OCI-LY7 (cell line): Measurements from ENCODE around the gene INSR. TPM values are rescaled to one million over a fixed set of nuclear protein-coding genes. Genes with fewer than 3 reads are reported as not detected.

ENCODE experiments used
- BruUV-seq: library from RNA; stranded (reverse); fragments of 400-500 nt; replicated peaks from 2 replicates; lab custom pipeline; 2021; lab: Mats Ljungman, UMichigan
- CTCF ChIA-PET: fragments of 300-600 bp; sonication (Branson Sonifier 250); formaldehyde crosslinking; loops from one replicate; lab custom pipeline; 2022; ENCODE audit warnings: antibody characterized with exemption; ENCODE audit not compliant: unreplicated experiment; lab: Charles Lee
- POLR2A ChIA-PET: fragments of 300-600 bp; sonication (Branson Sonifier 250); formaldehyde crosslinking; loops from one replicate; lab custom pipeline; 2022; ENCODE audit warnings: antibody characterized with exemption; lab: Charles Lee
- DNase-seq: peaks from one replicate; pipeline ENCODE4 v3.0.0-alpha.2; 2015; ENCODE audit warnings: low spot score
- H2AFZ ChIP-seq: fragments of 200-600 bp; sonication (generic), shearing (Covaris generic); 2 replicates; pipeline ENCODE4 v1.6.1; 2014; ENCODE audit warnings: mild to moderate bottlenecking, antibody characterized with exemption, low read length, moderate library complexity
- H3K27ac ChIP-seq: fragments of 200-600 bp; sonication (generic); 2 replicates; pipeline ENCODE4 v1.5.1; 2014; ENCODE audit warnings: mixed run types, low read depth, mild to moderate bottlenecking, moderate library complexity, low read length, inconsistent platforms; ENCODE audit not compliant: poor library complexity, severe bottlenecking
- H3K36me3 ChIP-seq: fragments of 200-600 bp; sonication (generic); 2 replicates; pipeline ENCODE4 v1.6.1; 2014; ENCODE audit warnings: mild to moderate bottlenecking, antibody characterized with exemption, low read length, moderate library complexity, mixed read lengths; ENCODE audit not compliant: insufficient read depth
- H3K4me1 ChIP-seq: fragments of 200-600 bp; sonication (generic); 2 replicates; pipeline ENCODE4 v1.5.1; 2014; ENCODE audit warnings: mild to moderate bottlenecking, low read length; ENCODE audit not compliant: insufficient read depth, poor library complexity, severe bottlenecking
- H3K4me2 ChIP-seq: fragments of 200-600 bp; sonication (generic); 2 replicates; pipeline ENCODE4 v1.6.1; 2014; ENCODE audit warnings: mild to moderate bottlenecking, low read length
- H3K4me3 ChIP-seq: fragments of 200-600 bp; sonication (generic); 2 replicates; pipeline ENCODE4 v1.5.1; 2014; ENCODE audit warnings: mild to moderate bottlenecking, low read depth, low read length; ENCODE audit not compliant: poor library complexity, severe bottlenecking
- H3K79me2 ChIP-seq: fragments of 200-600 bp; sonication (generic); 2 replicates; pipeline ENCODE4 v1.6.1; 2016; ENCODE audit warnings: low read depth, mild to moderate bottlenecking, low read length, moderate library complexity, mixed read lengths; ENCODE audit not compliant: insufficient read depth
- H3K9me2 ChIP-seq: fragments of 200-600 bp; sonication (generic); 2 replicates; pipeline ENCODE4 v1.6.1; 2016; ENCODE audit warnings: mild to moderate bottlenecking, low read length, mixed read lengths; ENCODE audit not compliant: insufficient read depth
- H3K9me3 ChIP-seq: fragments of 200-600 bp; sonication (generic); 2 replicates; pipeline ENCODE4 v1.6.1; 2014; ENCODE audit warnings: mild to moderate bottlenecking, mixed run types, low read length, mixed read lengths
- H4K20me1 ChIP-seq: fragments of 200-600 bp; sonication (generic); 2 replicates; pipeline ENCODE4 v1.6.1; 2014; ENCODE audit warnings: mild to moderate bottlenecking, antibody characterized with exemption, low read length, moderate library complexity, mixed read lengths; ENCODE audit not compliant: insufficient read depth
- EZH2phosphoT487 ChIP-seq: fragments of 200-600 bp; sonication (generic); IDR thresholded peaks from 2 replicates; pipeline ENCODE4 v1.6.1; 2018; ENCODE audit warnings: low read depth, borderline replicate concordance, mild to moderate bottlenecking, mixed run types, antibody characterized with exemption, low read length, moderate library complexity, mixed read lengths
- intact Hi-C: fragments of 100-400 bp; cut with micrococcal nuclease; formaldehyde crosslinking; loops from one replicate; pipeline ENCODE4 v1.10.0; 2022; ENCODE audit not compliant: unreplicated experiment
- total RNA-seq, 2 experiments: library from RNA; depleted of rRNA in 1 of 2; stranded (reverse); fragments of >200 nt in 1 of 2; shearing (Covaris generic) in 1 of 2; gene quantifications; 2 replicates each; pipeline ENCODE4 v1.2.3, GENCODE V29; 2014 to 2022
- TF ChIP-seq, protein P1 (sequence below): fragments of 200-600 bp; sonication (generic); conservative IDR thresholded peaks from 2 replicates; pipeline ENCODE4 v1.5.1; 2014; ENCODE audit warnings: mild to moderate bottlenecking, antibody characterized with exemption, low read length, moderate library complexity, mixed read lengths

Gene INSR
- total RNA-seq, 2 experiments from 2014 or later: 57.7 to 74.0 TPM

GRCh38 chr19:7264858-7265257 lies 29.4 kb downstream of the INSR start:
- H3K36me3 ChIP-seq: peaks cover 41% of the 10 kb centered on the region
- no peak overlapping the region for H3K4me2 ChIP-seq
- H3K79me2 ChIP-seq: peaks cover 55% of the 10 kb centered on the region
- DNase-seq: no peak
- H3K4me3 ChIP-seq: no peak overlapping the region
- intact Hi-C loops: no loop called here
- peaks cover 16% of the 10 kb centered on the region for H3K4me1 ChIP-seq
- H3K27ac ChIP-seq: no peak overlapping the region
- no peaks in the 10 kb centered on the region for H3K9me3 ChIP-seq
- H2AFZ ChIP-seq: no peak overlapping the region
- H4K20me1 ChIP-seq: no peaks in the 10 kb centered on the region
- BruUV-seq: no TSS peak
- POLR2A ChIA-PET: interaction anchor here (0.8 kb wide), 1 partner anchor 13 kb away, joined by 3 read pairs; no protein-coding TSS in a partner anchor
- CTCF ChIA-PET: no interaction called here
- no peak for TF ChIP-seq EZH2phosphoT487
- TF ChIP-seq, protein P1, sequence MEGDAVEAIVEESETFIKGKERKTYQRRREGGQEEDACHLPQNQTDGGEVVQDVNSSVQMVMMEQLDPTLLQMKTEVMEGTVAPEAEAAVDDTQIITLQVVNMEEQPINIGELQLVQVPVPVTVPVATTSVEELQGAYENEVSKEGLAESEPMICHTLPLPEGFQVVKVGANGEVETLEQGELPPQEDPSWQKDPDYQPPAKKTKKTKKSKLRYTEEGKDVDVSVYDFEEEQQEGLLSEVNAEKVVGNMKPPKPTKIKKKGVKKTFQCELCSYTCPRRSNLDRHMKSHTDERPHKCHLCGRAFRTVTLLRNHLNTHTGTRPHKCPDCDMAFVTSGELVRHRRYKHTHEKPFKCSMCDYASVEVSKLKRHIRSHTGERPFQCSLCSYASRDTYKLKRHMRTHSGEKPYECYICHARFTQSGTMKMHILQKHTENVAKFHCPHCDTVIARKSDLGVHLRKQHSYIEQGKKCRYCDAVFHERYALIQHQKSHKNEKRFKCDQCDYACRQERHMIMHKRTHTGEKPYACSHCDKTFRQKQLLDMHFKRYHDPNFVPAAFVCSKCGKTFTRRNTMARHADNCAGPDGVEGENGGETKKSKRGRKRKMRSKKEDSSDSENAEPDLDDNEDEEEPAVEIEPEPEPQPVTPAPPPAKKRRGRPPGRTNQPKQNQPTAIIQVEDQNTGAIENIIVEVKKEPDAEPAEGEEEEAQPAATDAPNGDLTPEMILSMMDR: no peak
- H3K9me2 ChIP-seq: no peaks in the 10 kb centered on the region

GRCh38 chr19:7263521-7263920 lies 30.7 kb downstream of the INSR start:
- Histone ChIP-seq H3K4me2 (no peak overlapping the region), H3K9me3 (no peaks in the 10 kb centered on the region), H2AFZ (no peak overlapping the region), H3K79me2 (peaks cover 54% of the 10 kb centered on the region), H3K36me3 (peaks cover 40% of the 10 kb centered on the region), H3K4me1 (peaks cover 6% of the 10 kb centered on the region), H3K27ac (no peak overlapping the region), H3K9me2 (no peaks in the 10 kb centered on the region), H3K4me3 (no peak overlapping the region), H4K20me1 (no peaks in the 10 kb centered on the region)
- DNase-seq: no peak
- ChIA-PET CTCF (interaction anchor here (1.0 kb wide), 1 partner anchor 13 kb away, joined by 3 read pairs; no protein-coding TSS in a partner anchor), POLR2A (interaction anchor here (1.0 kb wide), 1 partner anchor 9 kb away, joined by 4 read pairs; no protein-coding TSS in a partner anchor)
- TF ChIP-seq, protein P1: no peak
- no peak for TF ChIP-seq EZH2phosphoT487
- intact Hi-C loops: no loop called here
- BruUV-seq: no TSS peak

DNA sequence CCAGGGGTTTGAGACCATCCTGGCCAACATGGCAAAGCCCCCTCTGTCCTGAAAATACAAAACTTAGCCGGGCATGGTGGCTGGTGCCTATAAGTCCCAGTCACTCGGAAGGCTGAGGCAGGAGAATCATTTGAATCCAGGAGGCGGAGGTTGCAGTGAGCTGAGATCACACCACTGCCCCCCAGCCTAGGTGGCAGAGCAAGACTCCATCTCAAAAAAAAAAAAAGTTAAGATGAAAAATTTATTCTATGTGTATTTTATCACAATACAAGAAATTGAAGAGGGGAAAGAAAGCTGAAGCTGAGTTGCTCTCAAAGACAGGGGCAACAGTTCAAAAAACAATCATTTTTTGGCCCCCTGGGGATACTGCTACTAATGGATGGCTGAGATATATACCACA lies 31.1 kb downstream of the INSR start:
- intact Hi-C loops: no loop called here
- POLR2A ChIA-PET: interaction anchor here (1.0 kb wide), 1 partner anchor 10 kb away, joined by 4 read pairs; no protein-coding TSS in a partner anchor
- CTCF ChIA-PET: interaction anchor here (1.0 kb wide), 1 partner anchor 12 kb away, joined by 3 read pairs; no protein-coding TSS in a partner anchor

More for the DNA sequence above, 31.1 kb downstream of the INSR start:
- BruUV-seq: no TSS peak
- TF ChIP-seq, protein P1: peak; percentile 63
- no peak for TF ChIP-seq EZH2phosphoT487
- Histone ChIP-seq H3K4me1 (peaks cover 6% of the 10 kb centered on the region), H3K79me2 (peaks cover 54% of the 10 kb centered on the region), H2AFZ (no peak overlapping the region), H3K27ac (no peak overlapping the region), H3K4me3 (no peak overlapping the region), H3K36me3 (peaks cover 35% of the 10 kb centered on the region), H4K20me1 (no peaks in the 10 kb centered on the region), H3K9me2 (no peaks in the 10 kb centered on the region), H3K4me2 (no peak overlapping the region), H3K9me3 (no peaks in the 10 kb centered on the region)
- DNase-seq: no peak
